ENCODE measurements around the gene CACNG5. TPM values are rescaled to one million over a fixed set of nuclear protein-coding genes. Genes with fewer than 3 reads are reported as not detected.

CACNG5 gene
- total RNA-seq, 2 experiments from 2014 or later = not detected

GRCh38 chr17:66811683-66812054 is 23.2 kb upstream of the CACNG5 start:
- CTCF ChIA-PET = no interaction called here
- no peak overlapping the region for H3K27ac Mint-ChIP-seq

GRCh38 chr17:66812571-66812970 is 22.3 kb upstream of the CACNG5 start:
- no peaks in the 10 kb centered on the region for H3K36me3 ChIP-seq (ENCODE audit: insufficient read depth, low read length)
- H3K27ac Mint-ChIP-seq = no peak overlapping the region
- H3K27me3 Mint-ChIP-seq = no peaks in the 10 kb centered on the region
- intact Hi-C loops (cut with DNase I, micrococcal nuclease) = loop anchor here in 1 of 2 experiments (10.0 kb wide), 1 partner anchor 58 kb away; no protein-coding TSS in a partner anchor
- peaks cover 2 to 7% of the 10 kb centered on the region in 2 experiments for H3K9me3 ChIP-seq (ENCODE audit: control insufficient read depth in 1 of 2, insufficient read depth in 1 of 2, low read length in 2 of 2)
- peaks cover under 1% of the 10 kb centered on the region for H3K9me3 Mint-ChIP-seq
- POLR2A ChIA-PET = no interaction called here
- no peak overlapping the region for H3K27ac ChIP-seq (ENCODE audit: low read depth in 1 of 2, low read length in 2 of 2)
- CTCF ChIA-PET = no interaction called here
- H3K4me3 ChIP-seq (ENCODE audit: low read length) = no peak overlapping the region
- peaks cover 5% of the 10 kb centered on the region for H3K4me1 ChIP-seq (ENCODE audit: insufficient read depth, low read length)
- peaks cover 8% of the 10 kb centered on the region for H3K36me3 Mint-ChIP-seq (ENCODE audit: low read depth)
- ATAC-seq (ENCODE audit: poor library complexity) (no peak), DNase-seq (no peak)
- peaks cover 0 to 2% of the 10 kb centered on the region in 2 experiments for H3K27me3 ChIP-seq (ENCODE audit: control insufficient read depth in 1 of 2, insufficient read depth in 2 of 2, low read length in 2 of 2)
- no peak for TF ChIP-seq CTCF (IDR thresholded peaks at IDR 0.05)
- no peak overlapping the region for H3K4me3 Mint-ChIP-seq
- H3K4me1 Mint-ChIP-seq (ENCODE audit: low read depth) = peaks cover 9% of the 10 kb centered on the region

More at GRCh38 chr17:66811683-66812054, 23.2 kb upstream of the CACNG5 start:
- no peak overlapping the region for H3K4me3 ChIP-seq (ENCODE audit: low read length)
- H3K9me3 ChIP-seq (ENCODE audit: control insufficient read depth in 1 of 2, insufficient read depth in 1 of 2, low read length in 2 of 2) = peaks cover 0 to 7% of the 10 kb centered on the region in 2 experiments
- Mint-ChIP-seq H3K27me3 (no peaks in the 10 kb centered on the region), H3K4me1 (ENCODE audit: low read depth) (peaks cover 17% of the 10 kb centered on the region), H3K36me3 (ENCODE audit: low read depth) (peaks cover 14% of the 10 kb centered on the region), H3K4me3 (no peak overlapping the region), H3K9me3 (no peaks in the 10 kb centered on the region)
- intact Hi-C loops (cut with DNase I, micrococcal nuclease) = loop anchor here in 1 of 2 experiments (10.0 kb wide), 1 partner anchor 57 kb away; no protein-coding TSS in a partner anchor
- DNase-seq (no peak), ATAC-seq (ENCODE audit: poor library complexity) (no peak)
- peaks cover 8% of the 10 kb centered on the region for H3K4me1 ChIP-seq (ENCODE audit: insufficient read depth, low read length)
- H3K36me3 ChIP-seq (ENCODE audit: insufficient read depth, low read length) = no peaks in the 10 kb centered on the region
- POLR2A ChIA-PET = no interaction called here
- H3K27ac ChIP-seq (ENCODE audit: low read depth in 1 of 2, low read length in 2 of 2) = no peak overlapping the region
- TF ChIP-seq CTCF (IDR thresholded peaks at IDR 0.05) = no peak
- peaks cover 0 to 2% of the 10 kb centered on the region in 2 experiments for H3K27me3 ChIP-seq (ENCODE audit: control insufficient read depth in 1 of 2, insufficient read depth in 2 of 2, low read length in 2 of 2)

- intact Hi-C loops (cut with DNase I, micrococcal nuclease) = loop anchor here in 1 of 2 experiments (10.0 kb wide), 1 partner anchor 58 kb away; no protein-coding TSS in a partner anchor
- Histone ChIP-seq H3K4me1 (ENCODE audit: insufficient read depth, low read length) (no peaks in the 10 kb centered on the region), H3K9me3 (ENCODE audit: control insufficient read depth in 1 of 2, insufficient read depth in 1 of 2, low read length in 2 of 2) (peaks cover 6 to 11% of the 10 kb centered on the region in 2 experiments), H3K27me3 (ENCODE audit: control insufficient read depth in 1 of 2, insufficient read depth in 2 of 2, low read length in 2 of 2) (peaks cover 0 to 2% of the 10 kb centered on the region in 2 experiments), H3K27ac (ENCODE audit: low read depth in 1 of 2, low read length in 2 of 2) (no peak overlapping the region), H3K4me3 (ENCODE audit: low read length) (no peak overlapping the region), H3K36me3 (ENCODE audit: insufficient read depth, low read length) (no peaks in the 10 kb centered on the region)
- Mint-ChIP-seq H3K9me3 (peaks cover 5% of the 10 kb centered on the region), H3K27me3 (no peaks in the 10 kb centered on the region), H3K27ac (no peak overlapping the region), H3K4me1 (ENCODE audit: low read depth) (peaks cover 2% of the 10 kb centered on the region), H3K4me3 (no peak overlapping the region), H3K36me3 (ENCODE audit: low read depth) (peaks cover 2% of the 10 kb centered on the region)
- no peak for TF ChIP-seq CTCF (IDR thresholded peaks at IDR 0.05)
- ATAC-seq (ENCODE audit: poor library complexity) = no peak
- no peak for DNase-seq
- ChIA-PET CTCF (no interaction called here), POLR2A (no interaction called here)
These were observed 21.6 kb upstream of the CACNG5 start for GRCh38 chr17:66813296-66813695.

Data from CD4-positive, alpha-beta T cell (primary cell).